ENCODE results near the gene EPO. TPM values are rescaled to one million over a fixed set of nuclear protein-coding genes. Genes with fewer than 3 reads are reported as not detected.

EPO gene
- total and polyA plus RNA-seq, 4 donors = 0.26 TPM; not detected in 3

GRCh38 chr7:100686201-100686821 lies 34.0 kb upstream of the EPO start:
- DNase-seq (peak in 1 of 2 donors; percentile 45), ATAC-seq (ENCODE audit: low FRiP score) (no peak)
- Histone ChIP-seq H3K27ac (ENCODE audit: low read depth in 1 of 2, low read length in 2 of 2) (no peak overlapping the region), H3K4me3 (ENCODE audit: low read length in 2 of 2) (no peak overlapping the region), H3K27me3 (ENCODE audit: control insufficient read depth in 1 of 2, insufficient read depth in 2 of 2, low read length in 1 of 2) (no peaks in the 10 kb centered on the region), H3K9me3 (ENCODE audit: control insufficient read depth, low read length) (no peaks in the 10 kb centered on the region), H3K36me3 (ENCODE audit: control insufficient read depth in 1 of 2, insufficient read depth in 2 of 2, low read length in 1 of 2) (peaks cover 2 to 8% of the 10 kb centered on the region in 2 donors), H3K4me1 (ENCODE audit: control insufficient read depth in 1 of 2, insufficient read depth in 2 of 2, low read length in 2 of 2) (no peaks in the 10 kb centered on the region)
- intact Hi-C loops (cut with DNase I) = loop anchor here in 1 of 2 donors (5.0 kb wide), 1 partner anchor 99 kb away; the partner anchor contains the start of genes FBXO24 and LRCH4
- 78 to 79% methylated on average over 32 to 33 of the region's 33 CpGs for WGBS, 2 donors

GRCh38 chr7:100686822-100687211 lies 33.5 kb upstream of the EPO start:
- no peak overlapping the region for H3K27ac ChIP-seq (ENCODE audit: low read depth in 1 of 2, low read length in 2 of 2)
- intact Hi-C loops (cut with DNase I) = loop anchor here in 1 of 2 donors (5.0 kb wide), 1 partner anchor 100 kb away; the partner anchor contains the start of genes FBXO24 and LRCH4
- no peak overlapping the region for H3K4me3 ChIP-seq (ENCODE audit: low read length in 2 of 2)

GRCh38 chr7:100687261-100687660 lies 33.0 kb upstream of the EPO start:
- peaks cover 2 to 6% of the 10 kb centered on the region in 2 donors for H3K36me3 ChIP-seq (ENCODE audit: control insufficient read depth in 1 of 2, insufficient read depth in 2 of 2, low read length in 1 of 2)
- H3K4me3 ChIP-seq (ENCODE audit: low read length in 2 of 2) = no peak overlapping the region
- intact Hi-C loops (cut with DNase I) = loop anchor here in 1 of 2 donors (5.0 kb wide), 1 partner anchor 100 kb away; the partner anchor contains the start of genes FBXO24 and LRCH4
- H3K27ac ChIP-seq (ENCODE audit: low read depth in 1 of 2, low read length in 2 of 2) = no peak overlapping the region
- ATAC-seq (ENCODE audit: low FRiP score) (no peak), DNase-seq (no peak)
- H3K9me3 ChIP-seq (ENCODE audit: control insufficient read depth, low read length) = no peaks in the 10 kb centered on the region
- H3K4me1 ChIP-seq (ENCODE audit: control insufficient read depth in 1 of 2, insufficient read depth in 2 of 2, low read length in 2 of 2) = no peaks in the 10 kb centered on the region
- WGBS, 2 donors = 88% methylated on average over 22 of the region's 22 CpGs
- H3K27me3 ChIP-seq (ENCODE audit: control insufficient read depth in 1 of 2, insufficient read depth in 2 of 2, low read length in 1 of 2) = no peaks in the 10 kb centered on the region

More at GRCh38 chr7:100686822-100687211, 33.5 kb upstream of the EPO start:
- ATAC-seq (ENCODE audit: low FRiP score) (no peak), DNase-seq (no peak)
- H3K36me3 ChIP-seq (ENCODE audit: control insufficient read depth in 1 of 2, insufficient read depth in 2 of 2, low read length in 1 of 2) = peaks cover 2 to 8% of the 10 kb centered on the region in 2 donors
- WGBS, 2 donors = 87 to 90% methylated on average over 14 to 17 of the region's 17 CpGs
- no peaks in the 10 kb centered on the region for H3K27me3 ChIP-seq (ENCODE audit: control insufficient read depth in 1 of 2, insufficient read depth in 2 of 2, low read length in 1 of 2)
- H3K4me1 ChIP-seq (ENCODE audit: control insufficient read depth in 1 of 2, insufficient read depth in 2 of 2, low read length in 2 of 2) = no peaks in the 10 kb centered on the region
- H3K9me3 ChIP-seq (ENCODE audit: control insufficient read depth, low read length) = no peaks in the 10 kb centered on the region

GRCh38 chr7:100687751-100688300 lies 32.4 kb upstream of the EPO start:
- DNase-seq = no peak
- Histone ChIP-seq H3K27ac (ENCODE audit: low read depth in 1 of 2, low read length in 2 of 2) (no peak overlapping the region), H3K4me3 (ENCODE audit: low read length in 2 of 2) (no peak overlapping the region), H3K27me3 (ENCODE audit: control insufficient read depth in 1 of 2, insufficient read depth in 2 of 2, low read length in 1 of 2) (no peaks in the 10 kb centered on the region), H3K36me3 (ENCODE audit: control insufficient read depth in 1 of 2, insufficient read depth in 2 of 2, low read length in 1 of 2) (peaks cover 2 to 6% of the 10 kb centered on the region in 2 donors), H3K9me3 (ENCODE audit: control insufficient read depth, low read length) (no peaks in the 10 kb centered on the region), H3K4me1 (ENCODE audit: control insufficient read depth in 1 of 2, insufficient read depth in 2 of 2, low read length in 2 of 2) (no peaks in the 10 kb centered on the region)
- no peak for ATAC-seq (ENCODE audit: low FRiP score)
- intact Hi-C loops (cut with DNase I) = loop anchor here in 1 of 2 donors (5.0 kb wide), 1 partner anchor 101 kb away; the partner anchor contains the start of genes FBXO24 and LRCH4
- 77% methylated on average over 25 of the region's 25 CpGs for WGBS, 2 donors

GRCh38 chr7:100688326-100688860 lies 31.9 kb upstream of the EPO start:
- DNase-seq (peak in 1 of 2 donors; percentile 38), ATAC-seq (ENCODE audit: low FRiP score) (no peak)
- Histone ChIP-seq H3K27ac (ENCODE audit: low read depth in 1 of 2, low read length in 2 of 2) (no peak overlapping the region), H3K36me3 (ENCODE audit: control insufficient read depth in 1 of 2, insufficient read depth in 2 of 2, low read length in 1 of 2) (peaks cover 2 to 6% of the 10 kb centered on the region in 2 donors), H3K27me3 (ENCODE audit: control insufficient read depth in 1 of 2, insufficient read depth in 2 of 2, low read length in 1 of 2) (no peaks in the 10 kb centered on the region), H3K9me3 (ENCODE audit: control insufficient read depth, low read length) (no peaks in the 10 kb centered on the region), H3K4me1 (ENCODE audit: control insufficient read depth in 1 of 2, insufficient read depth in 2 of 2, low read length in 2 of 2) (no peaks in the 10 kb centered on the region), H3K4me3 (ENCODE audit: low read length in 2 of 2) (no peak overlapping the region)
- WGBS, 2 donors = 78 to 80% methylated on average over 16 of the region's 16 CpGs
- intact Hi-C loops (cut with DNase I) = loop anchor here in 1 of 2 donors (5.0 kb wide), 1 partner anchor 101 kb away; the partner anchor contains the start of genes FBXO24 and LRCH4

- Histone ChIP-seq H3K4me3 (ENCODE audit: low read length in 2 of 2) (no peak overlapping the region), H3K9me3 (ENCODE audit: control insufficient read depth, low read length) (no peaks in the 10 kb centered on the region), H3K4me1 (ENCODE audit: control insufficient read depth in 1 of 2, insufficient read depth in 2 of 2, low read length in 2 of 2) (no peaks in the 10 kb centered on the region), H3K27ac (ENCODE audit: low read depth in 1 of 2, low read length in 2 of 2) (no peak overlapping the region), H3K36me3 (ENCODE audit: control insufficient read depth in 1 of 2, insufficient read depth in 2 of 2, low read length in 1 of 2) (peaks cover 2 to 4% of the 10 kb centered on the region in 2 donors), H3K27me3 (ENCODE audit: control insufficient read depth in 1 of 2, insufficient read depth in 2 of 2, low read length in 1 of 2) (no peaks in the 10 kb centered on the region)
- DNase-seq (peak in 1 of 2 donors; percentile 42), ATAC-seq (ENCODE audit: low FRiP score) (no peak)
- intact Hi-C loops (cut with DNase I) = loop anchor here (2.0 to 5.0 kb wide), 5 partner anchors 77 to 222 kb away; partner anchors contain the start of genes FBXO24 (in 1 of the 2), LRCH4 (in 1 of the 2) and MOSPD3 (in 1 of the 2)
- 80 to 81% methylated on average over 18 of the region's 18 CpGs for WGBS, 2 donors
These were observed 30.8 kb upstream of the EPO start for GRCh38 chr7:100689230-100690135.

- Histone ChIP-seq H3K27me3 (ENCODE audit: control insufficient read depth in 1 of 2, insufficient read depth in 2 of 2, low read length in 1 of 2) (no peaks in the 10 kb centered on the region), H3K27ac (ENCODE audit: low read depth in 1 of 2, low read length in 2 of 2) (no peak overlapping the region), H3K4me1 (ENCODE audit: control insufficient read depth in 1 of 2, insufficient read depth in 2 of 2, low read length in 2 of 2) (no peaks in the 10 kb centered on the region), H3K36me3 (ENCODE audit: control insufficient read depth in 1 of 2, insufficient read depth in 2 of 2, low read length in 1 of 2) (peaks cover 0 to 2% of the 10 kb centered on the region in 2 donors), H3K4me3 (ENCODE audit: low read length in 2 of 2) (no peak overlapping the region), H3K9me3 (ENCODE audit: control insufficient read depth, low read length) (no peaks in the 10 kb centered on the region)
- WGBS, 2 donors = 33 to 38% methylated on average over 28 of the region's 28 CpGs
- ATAC-seq (ENCODE audit: low FRiP score) = peak; percentile 87
- intact Hi-C loops (cut with DNase I) = loop anchor here (2.0 to 5.0 kb wide), 4 partner anchors 80 to 225 kb away; partner anchors contain the start of gene MOSPD3 (in 1 of the 2)
- peak; percentile 83 to 94 for DNase-seq
These were observed 28.3 kb upstream of the EPO start for GRCh38 chr7:100691676-100692577.
